ENCODE measurements around the gene FAM161A.
A peak's percentile ranks its signal among the peaks of the same experiment; 100 is the strongest.
"Not testable (repeated sequence)": the region's sequence is repeated elsewhere in the genome, so short reads cannot be mapped to it uniquely, and the experiment has no call there.

Gene FAM161A
- total RNA-seq = 3.2 to 6.7 (median 5.2) reads per million in 4 experiments

DNA sequence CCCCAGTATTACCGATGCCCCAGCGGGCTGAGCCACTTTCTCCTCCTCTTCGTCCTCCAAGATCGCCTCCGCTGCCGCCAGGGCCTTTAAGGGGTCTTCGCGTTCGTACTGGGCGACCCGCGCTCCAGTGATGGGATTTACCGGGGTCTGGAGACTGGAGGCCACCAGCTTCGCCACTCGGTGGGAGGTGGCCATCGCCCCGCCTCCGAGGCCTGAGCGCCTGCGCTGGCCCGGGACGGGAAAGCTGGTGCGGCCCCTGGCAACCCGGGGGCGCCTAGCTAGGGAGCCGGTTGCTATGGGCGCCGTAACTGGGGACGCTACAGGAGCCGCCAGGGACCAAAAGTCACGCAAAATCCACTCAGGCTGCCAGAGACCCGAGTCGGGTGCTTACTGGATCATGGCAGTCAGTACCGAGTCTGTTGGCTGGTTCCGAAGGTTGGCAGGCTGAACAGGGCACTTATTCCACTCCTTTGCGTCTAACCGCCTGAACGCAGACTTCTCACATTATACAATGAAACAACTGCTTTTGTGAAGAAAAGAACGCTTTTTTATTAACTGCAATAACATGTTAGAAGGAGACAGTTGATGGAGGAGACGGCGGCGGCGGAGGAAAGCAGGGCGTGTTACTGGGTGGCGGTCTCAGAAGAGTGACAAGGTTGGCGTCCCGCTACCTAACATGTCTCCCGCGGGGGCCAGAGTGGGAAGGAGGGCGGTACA is at the start of gene FAM161A:
FAM161A (minus strand) TSS at position 214 of the 717 bp plus-strand sequence; CDS start at position 195, 19 bp downstream.
- DNase-seq = peak; percentile 64

DNA sequence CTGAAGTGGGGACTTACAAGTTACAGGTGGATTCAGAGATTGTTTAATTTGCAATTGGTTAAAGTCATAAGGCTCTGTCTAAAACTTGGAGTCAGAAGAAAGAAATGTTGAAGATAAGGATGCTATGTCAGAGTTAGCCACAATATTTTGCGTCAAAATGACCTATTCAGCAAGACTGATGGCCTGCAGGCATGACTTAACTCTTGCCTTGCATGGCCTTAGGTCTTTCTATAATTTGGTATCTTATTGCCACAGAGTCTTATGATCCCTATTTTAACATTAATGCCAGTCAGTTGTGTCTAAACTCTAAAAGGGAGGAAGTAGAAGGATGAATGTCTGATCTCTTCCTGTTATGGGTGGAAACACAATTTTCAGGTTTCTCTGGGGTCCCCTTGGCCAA is 46.4 kb upstream of the FAM161A start:
- no peak for DNase-seq

- DNase-seq = no peak
Measured at GRCh38 chr2:61898810-61899209, 45.0 kb upstream of the FAM161A start.

- DNase-seq = peak; percentile 88
Measured at GRCh38 chr2:61888267-61889055, 34.6 kb upstream of the FAM161A start, which contains the start of gene CCT4. CCT4 (minus strand) TSS chr2:61888656; CDS start chr2:61888507, 149 bp downstream.

GRCh38 chr2:61887717-61888266 is 33.9 kb upstream of the FAM161A start:
- DNase-seq = no peak

DNA sequence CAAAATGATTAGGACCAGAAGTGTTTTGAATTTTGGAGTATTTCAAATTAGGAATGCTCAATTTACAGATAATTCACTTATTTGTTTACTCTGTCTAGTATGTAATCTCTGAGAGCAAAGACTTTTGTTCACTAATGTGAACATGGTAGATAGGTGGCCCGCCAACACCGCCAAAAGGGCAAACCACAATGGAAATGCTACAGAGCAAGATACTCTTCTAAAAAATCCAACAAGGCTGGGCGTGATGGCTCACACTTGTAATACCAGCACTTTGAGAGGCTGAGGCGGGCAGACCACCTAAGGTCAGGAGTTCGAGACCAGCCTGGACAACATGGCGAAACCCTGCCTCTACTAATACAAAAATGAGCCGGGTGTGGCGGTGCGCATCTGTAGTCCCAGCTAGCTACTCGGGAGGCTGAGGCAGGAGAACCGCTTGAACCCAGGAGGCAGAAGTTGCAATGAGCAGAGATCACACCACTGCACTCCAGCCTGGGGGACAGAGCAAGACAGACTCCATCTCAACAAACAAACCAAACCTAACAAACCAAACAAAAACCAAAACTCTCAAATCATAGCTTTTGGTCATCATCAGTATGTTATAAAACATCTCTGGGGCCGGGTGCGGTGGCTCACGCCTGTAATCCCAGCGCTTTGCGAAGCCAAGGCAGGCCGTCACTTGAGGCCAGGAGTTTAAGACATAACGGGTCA is 32.2 kb upstream of the FAM161A start:
- DNase-seq = no peak

DNA sequence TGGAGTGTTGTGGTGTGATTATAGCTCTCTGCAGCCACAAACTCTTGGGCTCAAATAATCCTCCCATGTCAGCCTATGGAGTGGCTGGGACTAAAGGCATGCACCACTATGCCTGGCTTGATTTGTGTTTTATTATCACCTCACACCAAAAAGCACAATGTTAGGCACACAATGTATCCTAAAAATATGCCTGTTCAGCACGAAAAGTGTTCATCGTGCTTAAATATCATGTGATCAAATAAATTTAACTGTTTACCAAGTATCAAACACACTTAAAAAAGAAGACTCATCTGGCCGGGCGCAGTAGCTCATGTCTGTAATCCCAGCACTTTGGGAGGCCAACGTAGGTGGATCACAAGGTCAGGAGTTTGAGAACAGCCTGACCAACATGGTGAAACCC is 29.0 kb upstream of the FAM161A start:
- no peak for DNase-seq

DNA sequence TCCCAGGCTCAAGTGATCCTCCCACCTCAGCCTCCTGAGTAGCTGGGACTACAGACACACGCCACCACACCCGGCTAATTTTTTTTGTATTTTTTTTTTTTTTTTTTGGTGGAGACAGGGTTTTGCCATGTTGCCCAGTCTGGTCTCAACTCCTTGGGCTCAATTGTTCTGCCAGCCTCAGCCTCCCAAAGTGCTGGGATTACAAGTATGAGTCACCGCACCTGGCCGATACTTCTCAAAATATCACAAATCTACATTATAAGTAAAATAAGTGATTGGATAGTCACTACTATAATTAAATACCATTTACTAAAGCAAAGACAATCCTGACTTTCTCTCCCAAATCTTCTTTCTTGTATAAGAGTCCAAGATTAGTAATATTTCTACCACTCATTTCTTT is 25.5 kb upstream of the FAM161A start:
- not testable (repeated sequence) for DNase-seq

- no peak for DNase-seq
Measured at GRCh38 chr2:61878761-61879160, 24.9 kb upstream of the FAM161A start.

DNA sequence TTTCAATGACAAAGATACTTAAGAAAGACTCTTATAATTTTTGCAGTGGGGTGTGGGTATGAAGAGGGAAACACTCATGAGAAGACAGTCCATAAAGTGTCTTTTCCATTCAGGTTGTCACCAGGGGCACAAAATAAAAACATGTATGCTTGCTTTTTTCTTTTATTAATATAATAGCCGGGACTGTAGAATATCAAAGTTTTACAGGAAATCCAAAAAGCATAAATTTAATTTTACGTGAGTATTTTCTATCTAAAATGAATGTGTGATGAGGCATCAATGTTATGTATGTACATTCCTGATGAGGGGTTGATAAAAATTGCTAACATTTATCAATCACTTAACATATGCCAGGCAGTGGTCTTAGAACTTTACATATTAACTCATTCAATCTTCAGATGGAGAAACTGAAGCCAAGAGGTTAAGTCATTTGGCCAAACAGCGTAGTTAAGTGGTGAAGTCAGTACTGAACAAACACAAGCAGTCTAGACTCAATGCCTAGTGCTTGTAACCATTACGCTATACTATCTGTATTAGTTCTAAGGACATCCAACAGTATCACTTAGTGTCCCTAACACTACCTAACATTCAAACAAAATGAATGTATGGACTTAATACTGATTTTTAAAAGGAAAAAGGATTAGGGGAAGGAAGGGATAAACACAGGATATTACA is 23.8 kb upstream of the FAM161A start:
- DNase-seq = no peak

DNA sequence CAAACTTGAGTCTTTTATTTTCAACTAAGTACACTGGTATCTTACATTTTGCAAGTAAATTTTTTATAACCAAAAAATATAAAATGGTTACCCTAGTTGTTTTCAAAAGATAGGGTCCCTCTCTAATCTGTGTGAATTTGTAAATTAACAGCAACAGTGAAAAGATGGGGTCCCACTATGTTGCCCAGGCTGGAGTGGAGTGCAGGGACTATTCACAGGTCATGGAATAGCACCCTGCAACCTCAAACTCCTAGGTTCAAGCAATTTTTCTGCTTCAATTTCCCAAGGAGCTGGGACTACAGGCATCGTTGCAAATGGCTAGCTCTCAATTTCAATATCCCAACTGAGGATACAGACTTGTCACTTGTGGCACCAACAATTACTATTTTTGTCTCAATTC is 22.5 kb upstream of the FAM161A start:
- no peak for DNase-seq

GRCh38 chr2:61866482-61867089 is 12.7 kb upstream of the FAM161A start:
- DNase-seq = not testable (repeated sequence)

DNA sequence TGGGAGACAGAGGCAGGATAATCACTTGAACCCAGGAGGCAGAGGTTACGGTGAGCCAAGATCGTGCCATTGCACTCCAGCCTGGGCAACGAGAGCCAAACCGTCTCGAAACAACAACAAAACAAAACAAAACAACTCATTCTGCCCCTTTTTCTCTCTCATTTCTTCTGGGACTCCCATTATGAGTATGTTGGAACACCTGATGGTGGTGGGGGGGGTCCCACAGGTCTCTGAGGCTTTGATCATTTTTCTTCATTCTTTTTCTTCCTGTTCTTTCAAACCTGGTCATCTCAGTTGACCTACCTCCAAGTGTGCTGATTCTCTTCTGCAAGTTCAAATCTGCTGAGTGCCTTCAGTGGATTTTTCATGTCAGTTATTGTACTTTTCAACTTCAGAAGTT is 8.2 kb upstream of the FAM161A start:
- no peak for DNase-seq

DNA sequence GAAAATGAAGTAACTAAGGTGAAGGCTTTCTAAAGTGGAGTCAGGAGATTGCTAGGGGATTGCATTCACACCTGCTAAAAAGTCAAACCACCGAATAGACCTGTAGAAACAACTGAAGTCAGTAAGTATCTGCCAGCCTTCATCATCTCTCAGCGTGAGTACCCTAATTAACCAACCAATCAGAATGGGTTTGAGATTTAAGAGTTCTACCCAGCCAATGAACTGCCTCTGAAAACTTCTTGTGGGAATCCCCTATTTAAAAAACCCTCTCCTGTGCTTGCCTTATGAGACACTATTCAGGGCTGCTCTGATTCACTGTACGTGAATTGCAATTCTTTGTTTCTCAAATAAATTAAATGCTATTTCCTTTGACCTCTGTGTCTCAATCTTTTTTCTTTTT is 3.4 kb upstream of the FAM161A start:
- no peak for DNase-seq

GRCh38 chr2:61855318-61855613 is 1.4 kb upstream of the FAM161A start:
- DNase-seq = no peak

DNA sequence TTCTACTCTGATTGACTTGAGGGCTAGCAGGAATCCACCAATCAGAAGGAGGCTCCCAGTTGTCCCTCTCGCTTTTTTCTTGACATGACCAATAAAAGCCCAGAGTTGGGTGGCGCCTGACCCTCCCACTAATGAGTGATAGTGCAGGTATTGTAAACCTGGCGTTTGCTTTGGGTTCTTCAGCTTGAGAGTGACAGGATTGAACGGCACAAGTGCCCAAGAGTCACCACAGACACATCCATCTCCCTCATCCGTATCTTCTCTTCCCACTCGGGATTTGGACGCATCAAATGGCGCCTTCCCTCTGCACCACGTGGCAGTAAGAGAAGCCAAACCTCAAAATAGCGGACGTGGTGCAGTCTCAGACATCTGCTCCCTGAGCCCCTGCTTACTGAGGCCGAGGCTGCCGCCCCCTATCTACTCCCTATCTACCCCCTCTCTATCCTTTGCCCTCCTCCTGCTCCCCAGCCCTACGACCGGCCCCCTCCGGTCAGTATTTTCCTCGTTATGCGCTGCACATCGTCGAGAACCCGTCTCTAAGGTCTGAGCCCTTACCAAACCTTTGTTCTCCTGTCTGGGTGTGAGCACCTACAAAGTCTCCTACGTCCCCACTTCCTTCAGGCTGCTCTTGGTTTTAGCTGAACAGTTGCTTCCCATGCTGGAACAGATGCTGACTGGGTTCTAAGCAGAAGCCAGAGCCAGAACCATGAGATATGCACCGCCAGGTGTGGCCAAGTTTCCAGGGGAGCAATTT is 881 bp upstream of the FAM161A start:
- DNase-seq = peak; percentile 84

GRCh38 chr2:61853086-61853846 is 594 bp downstream of the FAM161A start:
- DNase-seq = no peak

- DNase-seq = not testable (repeated sequence)
Measured at GRCh38 chr2:61851270-61851669, 2.6 kb downstream of the FAM161A start.

DNA sequence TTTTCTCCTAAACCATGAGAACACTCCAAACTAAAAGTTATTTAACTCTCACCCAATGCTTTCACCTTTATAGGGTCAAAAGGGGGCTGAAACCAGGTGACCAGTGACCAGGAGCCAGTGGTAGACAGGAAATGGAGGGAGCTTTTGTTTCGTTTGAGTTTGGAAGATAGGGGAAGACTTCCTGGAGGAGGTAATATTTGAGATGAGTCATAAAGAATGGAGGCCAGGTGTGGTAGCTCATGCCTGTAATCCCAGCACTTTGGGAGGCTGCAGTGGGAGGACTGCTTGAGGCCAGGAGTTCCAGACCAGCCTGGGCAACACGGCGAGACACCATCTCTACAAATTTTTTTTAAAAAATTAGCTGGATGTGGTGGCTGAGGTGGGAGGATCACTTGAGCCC is 8.5 kb downstream of the FAM161A start:
- DNase-seq = no peak

GRCh38 chr2:61841286-61841685 is 12.6 kb downstream of the FAM161A start:
- DNase-seq = no peak

DNA sequence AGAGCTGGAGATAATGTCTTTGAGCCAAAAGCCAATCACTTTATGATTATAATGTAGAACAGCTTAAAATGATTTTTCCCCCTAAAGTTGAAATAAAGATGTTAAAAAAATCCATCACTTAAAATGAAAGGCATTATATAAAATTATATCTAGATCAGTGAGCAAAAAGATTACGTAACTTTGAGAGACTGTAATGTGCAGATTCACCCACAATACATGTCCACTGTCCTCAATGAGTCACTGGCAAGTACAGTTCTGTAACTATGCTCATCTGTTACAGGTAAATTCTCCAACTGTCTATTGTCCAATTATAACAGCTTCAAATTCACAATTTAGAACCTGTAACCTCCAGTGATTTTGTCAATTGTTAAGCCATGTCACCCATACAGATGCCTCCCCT is 19.0 kb downstream of the FAM161A start:
- DNase-seq = no peak
